ENCODE data around the gene MMP7. TPM values are rescaled to one million over a fixed set of nuclear protein-coding genes. Genes with fewer than 3 reads are reported as not detected.

MMP7 gene
- polyA plus RNA-seq, 2 of the 4 experiments (the other 2 are of a cell fraction): 8.9 to 54.8 TPM

- WGBS (ENCODE audit: missing lambda C conversion rate): 89% methylated on average over 4 of the region's 4 CpGs
- CTCF ChIA-PET: no interaction called here
These were observed 14.4 kb downstream of the MMP7 start for GRCh38 chr11:102516179-102516578.

DNA sequence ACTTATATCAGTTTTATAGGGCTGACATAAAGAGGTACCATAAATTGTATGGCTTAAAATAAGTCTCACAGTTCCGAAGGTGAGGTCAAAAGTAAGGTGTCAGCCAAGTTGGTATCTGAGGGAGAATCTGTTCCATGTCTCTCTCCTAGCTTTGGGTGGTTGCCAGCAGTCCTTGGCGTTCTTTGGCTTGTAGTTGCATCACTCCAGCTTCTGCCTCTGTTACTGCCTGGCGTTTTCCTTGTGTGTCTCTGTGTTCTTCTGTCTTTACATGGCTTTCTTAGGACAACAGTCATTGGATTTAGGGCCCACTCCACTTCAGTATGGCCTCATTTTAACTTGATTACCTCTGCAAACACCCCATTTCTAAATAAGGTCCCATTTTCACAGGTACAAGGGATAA is 16.7 kb downstream of the MMP7 start:
- no peak for FAIRE-seq

More at GRCh38 chr11:102516179-102516578, 14.4 kb downstream of the MMP7 start:
- Histone ChIP-seq H3K4me3 (no peak overlapping the region), H3K4me1 (peaks cover 3% of the 10 kb centered on the region; the same call in 1 of the 3 replicates), H3K9me3 (no peaks in the 10 kb centered on the region), H3K27ac (no peak overlapping the region), H3K4me2 (no peak overlapping the region)
- ATAC-seq (no peak), FAIRE-seq (no peak), DNase-seq (ENCODE audit: low read depth in 1 of 2, low spot score in 1 of 2) (no peak)
- TF ChIP-seq CEBPB (IDR thresholded peaks at IDR 0.05) (no peak), USF2 (IDR thresholded peaks at IDR 0.05) (no peak), TFCP2L1 (CRISPR knock-in tag; IDR thresholded peaks at IDR 0.05) (no peak), ZFP36 (IDR thresholded peaks at IDR 0.05; ENCODE audit: borderline replicate concordance, partially characterized antibody) (no peak), POLR2A (IDR thresholded peaks at IDR 0.05; ENCODE audit: low read length) (no peak), JUNB (IDR thresholded peaks at IDR 0.05) (no peak), RNF2 (IDR thresholded peaks at IDR 0.05; ENCODE audit: borderline replicate concordance, low read depth) (no peak), ZSCAN20 (CRISPR knock-in tag; IDR thresholded peaks at IDR 0.05) (no peak), NFE2L2 (conservative IDR thresholded peaks at IDR 0.05; ENCODE audit: low read length) (no peak), MYC (IDR thresholded peaks at IDR 0.05; ENCODE audit: borderline replicate concordance, low read length) (no peak), CBX2 (IDR thresholded peaks at IDR 0.05; ENCODE audit: borderline replicate concordance, low read depth) (no peak), SMC3 (IDR thresholded peaks at IDR 0.05) (no peak), NR3C1 (IDR thresholded peaks at IDR 0.05) (no peak), MAFK (IDR thresholded peaks at IDR 0.05; ENCODE audit: partially characterized antibody) (no peak), HEYL (CRISPR knock-in tag; IDR thresholded peaks at IDR 0.05) (no peak)
- TF ChIP-seq, protein P1, sequence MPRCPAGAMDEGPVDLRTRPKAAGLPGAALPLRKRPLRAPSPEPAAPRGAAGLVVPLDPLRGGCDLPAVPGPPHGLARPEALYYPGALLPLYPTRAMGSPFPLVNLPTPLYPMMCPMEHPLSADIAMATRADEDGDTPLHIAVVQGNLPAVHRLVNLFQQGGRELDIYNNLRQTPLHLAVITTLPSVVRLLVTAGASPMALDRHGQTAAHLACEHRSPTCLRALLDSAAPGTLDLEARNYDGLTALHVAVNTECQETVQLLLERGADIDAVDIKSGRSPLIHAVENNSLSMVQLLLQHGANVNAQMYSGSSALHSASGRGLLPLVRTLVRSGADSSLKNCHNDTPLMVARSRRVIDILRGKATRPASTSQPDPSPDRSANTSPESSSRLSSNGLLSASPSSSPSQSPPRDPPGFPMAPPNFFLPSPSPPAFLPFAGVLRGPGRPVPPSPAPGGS (IDR thresholded peaks at IDR 0.05): no peak
- POLR2A ChIA-PET: no interaction called here

DNA sequence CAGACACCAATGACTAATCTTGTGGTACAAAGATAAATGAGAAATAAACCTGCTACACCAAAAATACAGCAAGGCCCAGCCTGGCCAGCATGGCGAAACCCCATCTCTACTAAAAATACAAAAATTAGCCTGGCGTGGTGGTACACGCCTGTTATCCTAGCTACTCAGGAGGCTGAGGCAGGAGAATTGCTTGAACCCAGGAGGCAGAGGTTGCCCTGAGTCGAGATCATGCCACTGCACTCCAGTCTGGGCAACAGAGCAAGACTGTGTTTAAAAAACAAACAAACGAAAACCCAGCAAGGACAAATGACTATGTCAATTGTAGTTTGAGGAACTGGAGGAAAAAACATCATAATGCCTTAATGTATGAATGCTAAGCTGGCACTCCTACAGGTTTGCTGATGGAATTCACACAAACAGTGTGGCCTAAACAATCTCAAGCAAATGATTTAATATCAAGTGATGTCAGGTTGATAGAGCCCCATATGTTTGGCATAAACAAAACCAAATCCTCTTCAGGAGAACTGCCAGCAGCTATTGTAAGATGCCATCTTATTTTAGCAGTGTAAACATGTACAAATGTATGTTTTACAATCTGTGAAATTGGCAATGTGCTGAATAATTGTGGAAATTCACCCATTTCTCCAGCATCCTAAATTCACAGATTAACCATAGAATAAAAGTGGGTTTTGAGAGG is 20.0 kb downstream of the MMP7 start:
- ChIA-PET POLR2A (no interaction called here), CTCF (interaction anchor here (1.0 kb wide), 1 partner anchor 103 kb away, joined by 3 read pairs; no protein-coding TSS in a partner anchor)
- Histone ChIP-seq H3K9me3 (no peaks in the 10 kb centered on the region), H3K4me1 (peaks cover 11% of the 10 kb centered on the region; the same call in 2 of the 3 replicates), H3K27ac (no peak overlapping the region), H3K4me2 (no peak overlapping the region), H3K4me3 (no peak overlapping the region)
- ATAC-seq: no peak
- no peak for DNase-seq (ENCODE audit: low read depth in 1 of 2, low spot score in 1 of 2)
- WGBS (ENCODE audit: missing lambda C conversion rate): 75% methylated on average over 5 of the region's 5 CpGs
- FAIRE-seq: no peak
- TF ChIP-seq NPAS2 (CRISPR knock-in tag; IDR thresholded peaks at IDR 0.05; ENCODE audit: borderline replicate concordance) (no peak), CHD4 (IDR thresholded peaks at IDR 0.05; ENCODE audit: borderline replicate concordance) (no peak), USF2 (IDR thresholded peaks at IDR 0.05) (no peak), RAD21 (conservative IDR thresholded peaks at IDR 0.05 in 1 of 2, IDR thresholded peaks at IDR 0.05 in 1 of 2) (no peak), RNF2 (IDR thresholded peaks at IDR 0.05; ENCODE audit: borderline replicate concordance, low read depth) (no peak), TFCP2L1 (CRISPR knock-in tag; IDR thresholded peaks at IDR 0.05) (no peak), EHMT2 (IDR thresholded peaks at IDR 0.05; ENCODE audit: low read depth) (no peak), FOXS1 (CRISPR knock-in tag; IDR thresholded peaks at IDR 0.05) (no peak), SREBF2 (IDR thresholded peaks at IDR 0.05) (no peak), ZFP36 (IDR thresholded peaks at IDR 0.05; ENCODE audit: borderline replicate concordance, partially characterized antibody) (no peak), RFX5 (IDR thresholded peaks at IDR 0.05) (no peak), HOXB5 (CRISPR knock-in tag; IDR thresholded peaks at IDR 0.05) (no peak)
- TF ChIP-seq, protein P2, sequence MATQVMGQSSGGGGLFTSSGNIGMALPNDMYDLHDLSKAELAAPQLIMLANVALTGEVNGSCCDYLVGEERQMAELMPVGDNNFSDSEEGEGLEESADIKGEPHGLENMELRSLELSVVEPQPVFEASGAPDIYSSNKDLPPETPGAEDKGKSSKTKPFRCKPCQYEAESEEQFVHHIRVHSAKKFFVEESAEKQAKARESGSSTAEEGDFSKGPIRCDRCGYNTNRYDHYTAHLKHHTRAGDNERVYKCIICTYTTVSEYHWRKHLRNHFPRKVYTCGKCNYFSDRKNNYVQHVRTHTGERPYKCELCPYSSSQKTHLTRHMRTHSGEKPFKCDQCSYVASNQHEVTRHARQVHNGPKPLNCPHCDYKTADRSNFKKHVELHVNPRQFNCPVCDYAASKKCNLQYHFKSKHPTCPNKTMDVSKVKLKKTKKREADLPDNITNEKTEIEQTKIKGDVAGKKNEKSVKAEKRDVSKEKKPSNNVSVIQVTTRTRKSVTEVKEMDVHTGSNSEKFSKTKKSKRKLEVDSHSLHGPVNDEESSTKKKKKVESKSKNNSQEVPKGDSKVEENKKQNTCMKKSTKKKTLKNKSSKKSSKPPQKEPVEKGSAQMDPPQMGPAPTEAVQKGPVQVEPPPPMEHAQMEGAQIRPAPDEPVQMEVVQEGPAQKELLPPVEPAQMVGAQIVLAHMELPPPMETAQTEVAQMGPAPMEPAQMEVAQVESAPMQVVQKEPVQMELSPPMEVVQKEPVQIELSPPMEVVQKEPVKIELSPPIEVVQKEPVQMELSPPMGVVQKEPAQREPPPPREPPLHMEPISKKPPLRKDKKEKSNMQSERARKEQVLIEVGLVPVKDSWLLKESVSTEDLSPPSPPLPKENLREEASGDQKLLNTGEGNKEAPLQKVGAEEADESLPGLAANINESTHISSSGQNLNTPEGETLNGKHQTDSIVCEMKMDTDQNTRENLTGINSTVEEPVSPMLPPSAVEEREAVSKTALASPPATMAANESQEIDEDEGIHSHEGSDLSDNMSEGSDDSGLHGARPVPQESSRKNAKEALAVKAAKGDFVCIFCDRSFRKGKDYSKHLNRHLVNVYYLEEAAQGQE (IDR thresholded peaks at IDR 0.05): no peak

More for the DNA sequence above, 16.7 kb downstream of the MMP7 start:
- Histone ChIP-seq H3K4me3 (no peak overlapping the region), H3K9me3 (no peaks in the 10 kb centered on the region), H3K4me1 (peaks cover 11% of the 10 kb centered on the region; the same call in 2 of the 3 replicates), H3K27ac (peak overlapping the region; percentile 44 to 69; a peak in 4 of 6 replicates), H3K4me2 (peak overlapping the region; percentile 8; the same call in 1 of the 3 replicates)
- ATAC-seq: no peak
- no peak for TF ChIP-seq CHD4 (IDR thresholded peaks at IDR 0.05; ENCODE audit: borderline replicate concordance)
- TF ChIP-seq CEBPB (IDR thresholded peaks at IDR 0.05): 0 out of 4 replicates have a peak, but pooled peaks of 1 of the 2 experiments have one; percentile 5
- no peak for DNase-seq (ENCODE audit: low read depth in 1 of 2, low spot score in 1 of 2)
- WGBS (ENCODE audit: missing lambda C conversion rate): 38% methylated on average over 3 of the region's 3 CpGs
- ChIA-PET CTCF (interaction anchor here (1.1 kb wide), 1 partner anchor 99 kb away, joined by 6 read pairs; no protein-coding TSS in a partner anchor), POLR2A (no interaction called here)

All from A549 (cell line).